Heart left ventricle (tissue), 13 donors: ENCODE data around the gene GNPDA1.

Experiments
- POLR2A ChIP-seq, 2 donors: fragments of 450-650 bp; IDR thresholded peaks; one replicate each; pipeline ENCODE4 v1.6.1; 2017; ENCODE audit warnings: antibody characterized with exemption in 2 of 2, mild to moderate bottlenecking in 2 of 2, moderate library complexity in 2 of 2
- TF ChIP-seq, protein P1 (sequence below), 12 donors: fragments of 200-600 bp; sonication (generic) in 4 of 12; IDR thresholded peaks; one replicate each; pipeline versions ENCODE4 v1.5.0 to v1.8.0; 2018 to 2022; ENCODE audit warnings: antibody characterized with exemption in 12 of 12, mild to moderate bottlenecking in 5 of 12
- donor health status: ischemic (EF 13 %, LVEDD 7.1; RV severe dilation, severe dysfunction).
- donor health status: DM: no; HTN: yes; CAD: no.
- donor health status: DM: no; HTN: no; CAD: no.
- donor health status: ischemic (EF 25% LVEDD 6.9; RV normal size, moderate dysfunction).
- donor health status: ischemic (EF 25% LVEDD 5.7; RV mildly dilated, moderate dysfunction).
- donor health status: ischemic (EF 35%, LVEDD 5.7; RV mildly dilated, moderate dysfunction).
- donor health status: nonischemic (EF 11% LVEDD 7.7; RV severe dilation, severe dysfunction).
- donor health status: DM: yes; HTN: yes; CAD: no.
- donor health status: PGD.
- donor health status: ischemic (EF 29% LVEDD 5.4; RV normal size, mild dysfunction).
- donor health status: nonischemic (EF 23%, LVEDD 6.1; RV moderate dilation, normal function).

DNA sequence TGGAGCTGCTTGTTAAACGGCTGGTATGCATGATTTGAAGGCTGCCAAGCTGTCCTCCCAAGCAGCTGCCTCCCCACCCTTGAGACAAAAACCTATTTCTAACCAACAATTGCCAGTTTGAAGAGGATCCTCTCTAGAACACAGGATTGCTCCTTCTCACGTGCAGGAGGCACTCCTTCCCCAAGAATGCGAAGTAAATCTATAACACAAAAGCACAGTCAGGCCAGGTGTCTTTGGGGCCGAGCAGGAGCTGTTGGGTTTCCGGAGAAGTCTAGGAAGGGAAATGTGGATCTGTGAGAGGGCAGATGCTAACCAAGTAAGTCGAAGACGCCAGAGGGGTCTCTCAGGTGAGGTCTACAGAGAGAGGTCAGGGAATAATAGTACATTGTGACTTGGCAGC is 35.4 kb upstream of the GNPDA1 start:
- TF ChIP-seq, protein P1, sequence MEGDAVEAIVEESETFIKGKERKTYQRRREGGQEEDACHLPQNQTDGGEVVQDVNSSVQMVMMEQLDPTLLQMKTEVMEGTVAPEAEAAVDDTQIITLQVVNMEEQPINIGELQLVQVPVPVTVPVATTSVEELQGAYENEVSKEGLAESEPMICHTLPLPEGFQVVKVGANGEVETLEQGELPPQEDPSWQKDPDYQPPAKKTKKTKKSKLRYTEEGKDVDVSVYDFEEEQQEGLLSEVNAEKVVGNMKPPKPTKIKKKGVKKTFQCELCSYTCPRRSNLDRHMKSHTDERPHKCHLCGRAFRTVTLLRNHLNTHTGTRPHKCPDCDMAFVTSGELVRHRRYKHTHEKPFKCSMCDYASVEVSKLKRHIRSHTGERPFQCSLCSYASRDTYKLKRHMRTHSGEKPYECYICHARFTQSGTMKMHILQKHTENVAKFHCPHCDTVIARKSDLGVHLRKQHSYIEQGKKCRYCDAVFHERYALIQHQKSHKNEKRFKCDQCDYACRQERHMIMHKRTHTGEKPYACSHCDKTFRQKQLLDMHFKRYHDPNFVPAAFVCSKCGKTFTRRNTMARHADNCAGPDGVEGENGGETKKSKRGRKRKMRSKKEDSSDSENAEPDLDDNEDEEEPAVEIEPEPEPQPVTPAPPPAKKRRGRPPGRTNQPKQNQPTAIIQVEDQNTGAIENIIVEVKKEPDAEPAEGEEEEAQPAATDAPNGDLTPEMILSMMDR (IDR thresholded peaks at IDR 0.05), result no peak
- no peak for TF ChIP-seq POLR2A (IDR thresholded peaks at IDR 0.05)
